GM13977 (cell line): ENCODE data around the gene NYAP1.
"Not testable (repeated sequence)": the region's sequence is repeated elsewhere in the genome, so short reads cannot be mapped to it uniquely, and the experiment has no call there.

Experiments
- DNase-seq: peaks from one replicate; pipeline ENCODE4 v3.0.0; 2012; ENCODE audit warnings: low spot score
- in situ Hi-C: fragments of 300-500 bp; cut with MboI; formaldehyde crosslinking; loops from one replicate; pipeline ENCODE4 v1.12.0; 2022; ENCODE audit warnings: low sequenced_read_pairs, low pct_unique_long_range_greater_than_20kb, mixed read lengths, inconsistent platforms; ENCODE audit not compliant: unreplicated experiment
- TF ChIP-seq, protein P1 (sequence below): IDR thresholded peaks from 2 replicates; pipeline ENCODE4 v1.5.1; 2012; ENCODE audit warnings: mild to moderate bottlenecking, control low read depth; ENCODE audit not compliant: insufficient read depth; ENCODE audit errors: extremely low read depth, missing control alignments

NYAP1 gene

DNA sequence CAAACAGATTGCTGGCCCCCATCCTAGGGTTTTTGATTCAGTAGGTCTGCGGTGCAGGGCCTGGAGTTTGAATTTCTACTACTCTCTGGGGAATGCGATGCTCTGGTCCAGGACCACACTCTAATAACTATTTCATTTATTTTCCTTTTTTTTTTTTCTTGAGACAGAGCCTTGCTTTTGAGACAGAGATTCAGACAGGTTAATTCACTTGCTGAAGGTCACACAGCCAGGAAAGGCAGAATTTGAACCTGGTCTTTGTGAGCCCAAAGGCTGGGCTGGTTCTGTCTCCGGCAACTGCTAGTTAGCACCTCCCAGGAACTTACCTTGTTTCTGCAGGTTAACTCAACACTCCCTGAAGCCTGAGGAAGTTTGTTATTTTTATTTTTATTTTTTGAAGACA is 31.2 kb upstream of the NYAP1 start:
- in situ Hi-C loops = no loop called here
- DNase-seq = no peak
- TF ChIP-seq, protein P1, sequence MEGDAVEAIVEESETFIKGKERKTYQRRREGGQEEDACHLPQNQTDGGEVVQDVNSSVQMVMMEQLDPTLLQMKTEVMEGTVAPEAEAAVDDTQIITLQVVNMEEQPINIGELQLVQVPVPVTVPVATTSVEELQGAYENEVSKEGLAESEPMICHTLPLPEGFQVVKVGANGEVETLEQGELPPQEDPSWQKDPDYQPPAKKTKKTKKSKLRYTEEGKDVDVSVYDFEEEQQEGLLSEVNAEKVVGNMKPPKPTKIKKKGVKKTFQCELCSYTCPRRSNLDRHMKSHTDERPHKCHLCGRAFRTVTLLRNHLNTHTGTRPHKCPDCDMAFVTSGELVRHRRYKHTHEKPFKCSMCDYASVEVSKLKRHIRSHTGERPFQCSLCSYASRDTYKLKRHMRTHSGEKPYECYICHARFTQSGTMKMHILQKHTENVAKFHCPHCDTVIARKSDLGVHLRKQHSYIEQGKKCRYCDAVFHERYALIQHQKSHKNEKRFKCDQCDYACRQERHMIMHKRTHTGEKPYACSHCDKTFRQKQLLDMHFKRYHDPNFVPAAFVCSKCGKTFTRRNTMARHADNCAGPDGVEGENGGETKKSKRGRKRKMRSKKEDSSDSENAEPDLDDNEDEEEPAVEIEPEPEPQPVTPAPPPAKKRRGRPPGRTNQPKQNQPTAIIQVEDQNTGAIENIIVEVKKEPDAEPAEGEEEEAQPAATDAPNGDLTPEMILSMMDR = no peak

DNA sequence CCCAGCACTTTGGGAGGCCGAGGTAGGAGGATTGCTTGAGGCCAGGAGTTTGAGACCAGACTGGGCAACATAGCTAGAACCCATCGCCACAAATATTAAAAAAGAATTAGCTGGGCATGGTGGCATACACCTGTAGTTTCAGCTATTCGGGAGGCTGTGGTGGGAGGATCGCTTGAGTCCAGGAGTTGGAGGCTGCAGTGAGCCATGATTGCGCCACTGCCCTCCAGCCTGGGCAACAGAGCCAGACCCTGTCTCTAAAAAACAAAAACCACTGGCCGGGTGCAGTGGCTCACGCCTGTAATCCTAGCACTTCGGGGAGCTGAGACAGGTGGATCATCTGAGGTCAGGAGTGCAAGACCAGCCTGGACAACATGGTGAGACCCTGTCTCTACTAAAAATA is 29.9 kb upstream of the NYAP1 start:
- DNase-seq, in situ Hi-C loops: not testable (repeated sequence)

DNA sequence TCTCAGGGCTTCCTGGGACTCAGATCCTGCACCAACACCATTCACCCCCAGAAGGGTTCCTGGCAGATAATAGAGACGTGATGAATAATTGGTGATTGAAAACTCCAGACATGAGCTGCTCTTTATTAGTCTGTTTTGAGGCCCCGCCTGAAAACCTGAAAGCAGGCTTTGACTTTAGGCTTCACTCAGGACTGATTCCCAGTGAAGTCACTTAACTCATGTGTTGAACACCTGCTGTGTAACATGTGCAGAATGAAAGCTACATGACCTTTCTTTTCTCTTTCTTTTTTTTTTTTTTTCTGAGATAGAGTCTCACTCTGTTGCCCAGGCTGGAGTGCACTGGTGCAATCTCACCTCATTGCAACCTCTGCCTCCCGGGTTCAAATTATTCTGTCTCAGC is 28.5 kb upstream of the NYAP1 start:
- in situ Hi-C loops = no loop called here
- no peak for DNase-seq
- TF ChIP-seq, protein P1 = no peak

DNA sequence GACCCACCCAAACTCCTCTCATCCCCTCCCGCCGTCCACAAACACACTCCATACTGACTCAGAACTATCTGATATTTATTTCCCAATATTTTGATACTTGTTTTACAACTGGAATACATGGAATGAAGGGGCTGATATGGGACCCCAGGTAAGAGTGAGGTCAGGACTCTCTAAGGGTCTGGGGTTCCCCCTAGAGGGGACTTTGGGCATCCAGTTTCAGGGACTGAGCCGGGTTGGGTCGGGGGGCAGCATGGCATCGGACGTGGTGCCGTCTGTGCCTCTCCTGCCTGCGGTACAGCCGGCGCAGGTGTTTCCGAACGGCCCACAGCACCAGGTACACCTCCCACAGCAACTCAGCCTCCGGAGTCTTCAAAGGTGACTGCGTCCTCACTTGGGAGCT is 27.2 kb upstream of the NYAP1 start:
- in situ Hi-C loops = no loop called here
- TF ChIP-seq, protein P1 = no peak
- DNase-seq = no peak

DNA sequence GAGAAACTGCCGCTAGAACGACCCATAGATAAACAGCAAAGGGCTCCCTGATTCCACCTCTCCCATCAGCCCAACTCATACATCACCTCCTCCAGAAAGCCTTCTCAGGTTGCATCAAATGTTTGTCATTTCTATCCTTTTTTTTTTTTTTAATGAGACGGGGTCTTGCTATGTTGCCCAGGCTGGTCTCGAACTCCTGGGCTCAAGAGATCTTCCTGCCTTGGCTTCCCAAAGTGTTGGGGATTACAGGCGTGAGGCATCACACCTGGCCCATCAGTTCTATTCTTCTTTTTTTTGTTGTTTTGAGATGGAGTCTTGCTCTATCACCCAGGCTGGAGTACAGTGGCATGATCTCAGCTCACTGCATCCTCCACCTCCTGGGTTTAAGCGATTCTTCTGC is 26.7 kb upstream of the NYAP1 start:
- DNase-seq = no peak
- in situ Hi-C loops = no loop called here
- TF ChIP-seq, protein P1 = no peak

DNA sequence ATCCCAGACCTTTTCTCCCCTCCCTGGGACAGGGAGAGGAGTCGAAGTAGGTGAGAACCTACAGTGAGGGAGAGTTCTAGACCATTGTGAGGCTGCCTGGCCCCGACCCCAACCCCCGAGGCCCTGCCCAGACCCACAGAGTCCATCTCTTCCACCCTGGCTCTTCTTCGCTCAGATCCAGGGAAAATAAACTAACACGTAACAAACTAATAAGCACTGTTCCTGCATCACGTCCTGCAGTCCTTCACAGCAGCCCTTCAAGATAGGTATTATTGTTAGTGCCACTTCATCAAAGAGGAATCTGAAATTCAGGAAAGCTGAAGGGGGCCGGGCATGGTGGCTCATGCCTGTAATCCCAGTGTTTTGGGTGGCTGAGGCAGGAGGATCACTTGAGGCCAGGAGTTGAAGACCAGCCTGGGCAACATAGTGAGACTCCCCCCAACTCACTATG is 19.5 kb upstream of the NYAP1 start, which contains the start of gene SPACDR:
Gene SPACDR, minus strand, starts transcription at position 51 of the 451 bp plus-strand sequence. CDS start 235 bp downstream, outside the sequence.
- TF ChIP-seq, protein P1 = no peak
- no peak for DNase-seq
- in situ Hi-C loops = no loop called here

DNA sequence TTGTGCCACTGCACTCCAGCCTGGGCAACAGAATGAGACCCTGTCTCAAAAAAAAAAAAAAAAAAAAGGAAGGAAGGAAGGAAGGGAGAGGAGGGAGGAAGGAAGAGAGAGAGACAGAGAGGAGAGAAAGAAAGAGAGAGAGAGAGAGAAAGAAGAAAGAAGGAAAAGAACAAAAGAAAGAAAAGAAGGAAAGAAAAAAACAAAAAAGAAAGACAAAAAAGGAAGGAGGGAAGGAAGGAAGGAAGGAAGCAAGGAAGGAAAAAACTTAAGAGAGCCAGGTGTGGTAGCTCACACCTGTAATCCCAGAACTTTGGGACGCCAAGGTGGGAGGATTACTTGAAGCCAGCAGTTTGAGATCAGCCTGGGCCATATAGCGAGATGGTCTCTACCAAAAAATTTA is 18.9 kb upstream of the NYAP1 start:
- TF ChIP-seq, protein P1 = no peak
- in situ Hi-C loops = no loop called here
- no peak for DNase-seq
